ENCODE results near the gene PNN.
"Not testable (repeated sequence)": the region's sequence is repeated elsewhere in the genome, so short reads cannot be mapped to it uniquely, and the experiment has no call there.

PNN gene

DNA sequence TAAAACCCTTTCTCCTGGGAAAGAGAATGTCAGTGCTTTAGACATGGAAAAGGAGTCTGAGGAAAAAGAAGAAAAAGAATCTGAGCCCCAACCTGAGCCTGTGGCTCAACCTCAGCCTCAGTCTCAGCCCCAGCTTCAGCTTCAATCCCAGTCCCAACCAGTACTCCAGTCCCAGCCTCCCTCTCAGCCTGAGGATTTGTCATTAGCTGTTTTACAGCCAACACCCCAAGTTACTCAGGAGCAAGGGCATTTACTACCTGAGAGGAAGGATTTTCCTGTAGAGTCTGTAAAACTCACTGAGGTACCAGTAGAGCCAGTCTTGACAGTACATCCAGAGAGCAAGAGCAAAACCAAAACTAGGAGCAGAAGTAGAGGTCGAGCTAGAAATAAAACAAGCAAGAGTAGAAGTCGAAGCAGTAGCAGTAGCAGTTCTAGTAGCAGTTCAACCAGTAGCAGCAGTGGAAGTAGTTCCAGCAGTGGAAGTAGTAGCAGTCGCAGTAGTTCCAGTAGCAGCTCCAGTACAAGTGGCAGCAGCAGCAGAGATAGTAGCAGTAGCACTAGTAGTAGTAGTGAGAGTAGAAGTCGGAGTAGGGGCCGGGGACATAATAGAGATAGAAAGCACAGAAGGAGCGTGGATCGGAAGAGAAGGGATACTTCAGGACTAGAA lies 6.1 kb downstream of the PNN start:
- no peak for DNase-seq

DNA sequence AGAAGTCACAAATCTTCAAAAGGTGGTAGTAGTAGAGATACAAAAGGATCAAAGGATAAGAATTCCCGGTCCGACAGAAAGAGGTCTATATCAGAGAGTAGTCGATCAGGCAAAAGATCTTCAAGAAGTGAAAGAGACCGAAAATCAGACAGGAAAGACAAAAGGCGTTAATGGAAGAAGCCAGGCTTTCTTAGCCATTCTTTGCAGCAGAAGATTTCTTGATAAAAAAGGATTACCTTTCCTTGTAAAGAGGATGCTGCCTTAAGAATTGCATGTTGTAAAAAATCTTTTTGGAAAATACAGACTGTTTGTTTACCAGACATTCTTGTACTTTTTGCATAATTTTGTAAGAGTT lies 6.6 kb downstream of the PNN start:
- no peak for DNase-seq

DNA sequence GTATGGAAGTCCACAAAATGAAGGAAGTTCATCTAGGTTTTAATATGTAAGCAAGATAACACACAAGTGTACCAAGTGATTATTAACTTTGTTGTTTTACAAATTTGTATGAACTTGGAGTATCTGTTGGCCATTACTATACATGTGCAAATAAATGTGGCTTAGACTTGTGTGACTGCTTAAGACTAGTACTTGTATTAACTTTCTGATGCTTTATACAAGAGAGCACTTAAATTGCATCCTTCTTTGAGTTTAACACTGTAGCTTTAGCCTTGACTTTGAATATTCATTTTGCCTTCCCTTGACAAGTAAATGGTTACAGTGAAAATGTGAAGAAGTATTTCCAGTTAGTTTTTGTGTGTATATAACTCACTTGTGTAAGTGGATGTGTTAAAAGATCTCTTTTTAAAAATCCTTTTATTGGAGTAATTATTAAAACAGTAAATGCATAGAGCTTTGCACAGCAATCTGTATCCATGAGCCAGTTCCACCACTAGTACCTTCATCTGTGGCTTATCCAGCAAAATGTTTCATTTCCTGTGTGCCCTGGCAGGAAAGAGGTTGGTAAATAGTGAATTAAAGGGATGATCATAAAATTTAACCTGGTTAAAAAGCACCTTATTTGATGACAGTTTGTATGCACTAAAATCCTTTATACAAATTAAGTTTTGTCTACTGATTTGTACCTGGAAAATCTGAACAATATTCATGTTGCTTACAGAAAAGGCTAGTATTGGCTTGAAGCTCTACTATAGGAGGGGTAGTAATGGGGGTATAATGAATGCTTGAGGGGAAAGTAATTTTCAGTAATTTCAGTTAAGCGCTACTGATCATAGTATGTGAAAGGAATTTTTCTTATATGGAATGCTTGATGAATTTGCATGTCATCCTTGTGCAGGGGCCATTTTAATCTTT lies 8.0 kb downstream of the PNN start:
- no peak for DNase-seq

DNA sequence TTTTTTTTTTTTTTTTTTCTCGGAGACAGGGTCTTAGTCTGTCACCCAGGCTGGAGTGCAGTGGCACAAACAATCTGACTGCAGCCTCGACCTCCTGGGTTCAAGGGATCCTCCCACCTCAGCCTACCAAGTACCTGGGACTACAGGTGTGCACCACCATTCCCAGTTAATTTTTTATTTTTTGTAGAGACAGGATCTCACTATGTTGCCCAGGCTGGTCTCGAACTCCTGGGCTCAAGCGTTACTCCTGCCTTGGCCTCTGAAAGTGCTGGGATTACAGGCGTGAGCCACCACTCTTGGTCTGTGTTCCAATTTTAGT lies 8.6 kb downstream of the PNN start:
- DNase-seq, result not testable (repeated sequence)

DNA sequence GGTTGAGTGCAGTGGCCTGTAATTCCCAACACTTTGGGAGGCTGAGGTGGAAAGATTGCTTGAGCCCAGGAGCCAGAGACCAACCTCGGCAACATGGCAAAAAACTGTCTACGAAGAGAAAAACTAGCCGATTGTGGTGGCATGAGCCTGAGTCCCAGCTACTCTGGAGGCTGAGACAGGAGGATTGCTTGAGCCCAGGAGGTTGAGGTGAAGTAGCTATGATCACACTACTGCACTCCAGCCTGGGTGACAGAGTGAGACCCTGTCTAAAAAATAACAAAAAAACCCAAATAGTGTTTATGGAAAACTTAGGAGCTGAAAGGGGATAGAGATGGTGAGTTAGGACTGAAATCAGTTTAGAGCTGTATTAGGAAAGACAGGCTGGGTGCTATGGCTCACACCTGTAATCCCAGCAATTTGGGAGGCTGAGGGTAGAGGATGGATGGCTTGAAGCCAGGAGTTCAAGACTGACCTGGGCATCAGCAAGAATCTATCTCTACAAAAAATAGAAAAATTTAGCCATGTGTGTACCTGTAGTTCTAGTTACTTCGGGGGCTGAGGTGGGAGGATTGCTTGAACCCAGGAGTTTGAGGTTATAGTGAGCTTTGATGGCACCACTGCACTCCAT lies 9.7 kb downstream of the PNN start:
- DNase-seq, result no peak

DNA sequence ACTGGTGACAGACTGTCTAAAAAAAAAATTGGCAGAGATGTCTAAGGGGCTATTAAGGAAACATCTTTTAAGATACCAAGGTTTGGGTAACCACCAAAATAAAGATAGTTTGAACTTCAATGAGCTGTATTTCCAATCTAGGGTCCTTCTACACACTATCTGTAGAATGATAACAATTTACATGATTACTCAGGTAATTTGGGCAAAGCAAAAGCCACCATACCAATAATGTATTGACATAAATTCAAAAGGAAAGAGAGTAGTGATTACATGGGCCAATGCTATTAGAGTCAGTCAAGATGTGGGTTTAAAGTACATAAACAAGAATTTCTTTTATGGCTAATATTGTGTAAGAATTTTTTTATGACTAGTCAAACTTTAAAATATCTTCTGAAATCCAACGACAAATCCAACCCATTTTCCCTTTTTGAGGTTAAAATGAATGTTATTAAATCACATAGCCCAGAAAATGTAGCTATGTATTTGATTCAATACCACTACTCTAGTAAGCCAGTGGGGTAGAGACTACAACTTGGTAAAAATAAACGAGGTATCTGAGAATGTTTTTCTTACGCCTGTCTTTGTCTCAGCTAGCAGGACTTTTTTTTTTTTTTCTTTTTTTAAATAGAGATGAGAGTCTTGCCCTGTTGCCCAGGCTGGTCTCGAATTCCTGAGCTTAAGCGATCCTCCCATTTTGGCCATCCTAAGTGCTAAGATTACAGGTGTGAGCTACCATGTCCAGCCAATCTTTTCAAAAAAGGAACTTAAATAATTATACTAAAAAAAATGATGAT lies 10.4 kb downstream of the PNN start:
- DNase-seq, result no peak

DNA sequence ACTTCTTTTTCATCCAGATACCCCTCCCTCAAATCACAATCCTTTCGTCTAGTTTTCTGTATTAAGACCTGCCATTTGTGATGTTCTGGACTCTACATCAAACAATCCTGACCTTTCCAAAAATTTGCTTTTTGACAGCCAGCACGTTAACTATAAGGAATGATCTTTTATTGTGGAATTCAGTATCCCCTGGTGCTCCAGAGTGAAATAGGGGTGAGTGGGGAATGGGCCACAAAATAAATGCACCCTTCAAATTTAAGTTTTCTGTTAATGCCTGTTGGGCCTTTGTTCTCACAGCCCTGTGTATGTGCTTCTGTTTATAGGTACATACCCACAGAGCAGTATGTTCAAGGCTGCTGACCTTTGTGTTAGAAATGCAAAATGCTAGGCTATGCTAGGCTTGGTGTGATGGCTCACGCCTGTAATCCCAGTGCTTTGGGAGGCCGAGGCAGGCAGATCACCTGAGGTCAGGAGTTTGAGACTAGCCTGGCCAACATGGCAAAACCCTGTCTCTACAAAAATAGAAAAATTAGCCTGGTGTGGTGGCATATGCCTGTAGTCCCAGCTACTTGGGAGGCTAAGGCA lies 12.0 kb downstream of the PNN start:
- DNase-seq, result no peak

DNA sequence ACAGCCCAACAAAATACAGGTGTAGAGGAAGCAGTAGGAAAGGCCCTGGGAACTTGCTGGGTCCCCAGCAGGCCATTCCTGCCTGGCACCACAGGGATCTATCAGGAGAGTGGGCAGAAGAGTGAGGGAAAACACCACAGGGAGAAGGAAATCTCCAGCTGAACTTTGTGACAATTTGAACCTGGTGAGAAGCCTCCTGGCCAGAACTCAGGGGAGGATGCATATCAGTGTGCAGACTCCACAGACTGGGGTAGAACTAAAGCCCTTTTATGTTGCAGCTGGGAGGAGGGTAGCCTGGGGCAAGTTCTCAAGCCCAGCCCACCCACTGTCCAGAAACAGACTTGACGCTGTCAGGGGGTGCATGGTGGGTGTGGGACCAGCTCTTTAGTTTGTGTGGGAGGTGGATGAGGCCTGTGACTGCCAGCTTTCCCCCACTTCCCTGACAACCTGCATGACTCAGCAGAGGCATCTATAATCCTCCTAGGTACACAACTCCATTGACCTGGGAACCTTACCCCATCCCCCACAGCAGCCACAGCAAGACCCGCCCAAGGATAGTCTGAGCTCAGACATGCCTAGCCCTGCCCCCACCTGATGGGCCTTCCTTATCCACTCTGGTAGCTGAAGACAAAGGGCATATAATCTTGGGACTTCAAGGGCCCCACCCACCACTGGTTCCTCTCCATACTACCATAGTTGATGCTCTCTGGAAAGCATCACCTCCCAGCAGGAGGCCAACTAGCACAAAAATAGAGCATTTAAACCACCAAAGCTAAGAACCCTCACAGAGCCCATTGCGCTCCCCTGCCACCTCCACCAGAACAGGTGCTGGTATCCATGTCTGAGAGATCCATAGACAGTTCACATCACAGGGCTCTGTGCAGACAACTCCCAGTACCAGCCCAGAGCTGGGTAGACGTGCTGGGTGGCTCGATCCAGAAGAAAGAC lies 28.9 kb downstream of the PNN start:
- DNase-seq, result no peak

DNA sequence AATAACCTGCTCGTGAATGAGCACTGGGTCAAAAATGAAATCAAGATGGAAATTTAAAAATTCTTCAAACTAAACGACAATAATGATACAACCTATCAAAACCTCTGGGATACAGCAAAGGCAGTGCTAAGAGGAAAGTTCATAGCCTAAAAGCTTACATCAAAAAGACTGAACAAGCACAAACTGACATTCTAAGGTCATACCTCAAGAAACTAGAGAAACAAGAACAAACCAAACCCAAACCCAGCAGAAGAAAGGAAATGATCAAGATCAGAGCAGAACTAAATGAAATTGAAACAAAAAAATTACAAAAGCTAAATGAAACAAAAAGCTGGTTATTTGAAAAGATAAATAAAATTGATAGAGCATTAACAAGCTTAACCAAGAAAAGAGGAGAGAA lies 32.4 kb downstream of the PNN start:
- not testable (repeated sequence) for DNase-seq

DNA sequence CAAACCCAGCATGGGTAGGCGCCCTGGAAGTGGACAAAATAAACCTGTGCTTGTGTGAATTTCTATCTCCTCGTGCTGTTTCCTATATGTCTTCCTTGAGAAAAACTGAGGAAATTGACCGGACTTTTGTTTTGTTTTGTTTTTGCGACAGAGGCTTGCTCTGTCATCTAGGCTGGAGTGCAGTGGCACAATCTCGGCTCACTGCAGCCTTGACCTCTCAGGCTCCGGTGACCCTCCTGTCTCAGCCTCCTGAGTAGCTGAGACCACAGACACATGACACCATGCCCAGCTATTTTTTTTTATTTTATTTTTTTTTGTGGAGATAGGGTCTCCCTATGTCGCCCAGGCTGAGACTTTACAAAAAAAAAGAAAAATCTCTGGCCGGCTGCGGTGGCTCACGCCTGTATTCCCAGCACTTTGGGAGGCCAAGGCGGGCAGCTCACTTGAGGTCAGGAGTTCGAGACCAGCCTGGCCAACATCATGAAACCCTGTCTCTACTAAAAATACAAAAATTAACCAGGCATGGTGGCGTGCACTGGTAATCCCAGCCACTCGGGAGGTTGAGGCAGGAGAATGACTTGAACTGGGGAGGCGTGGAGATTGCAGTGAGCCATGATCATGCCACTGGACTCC lies 36.2 kb downstream of the PNN start:
- DNase-seq, result no peak

DNA sequence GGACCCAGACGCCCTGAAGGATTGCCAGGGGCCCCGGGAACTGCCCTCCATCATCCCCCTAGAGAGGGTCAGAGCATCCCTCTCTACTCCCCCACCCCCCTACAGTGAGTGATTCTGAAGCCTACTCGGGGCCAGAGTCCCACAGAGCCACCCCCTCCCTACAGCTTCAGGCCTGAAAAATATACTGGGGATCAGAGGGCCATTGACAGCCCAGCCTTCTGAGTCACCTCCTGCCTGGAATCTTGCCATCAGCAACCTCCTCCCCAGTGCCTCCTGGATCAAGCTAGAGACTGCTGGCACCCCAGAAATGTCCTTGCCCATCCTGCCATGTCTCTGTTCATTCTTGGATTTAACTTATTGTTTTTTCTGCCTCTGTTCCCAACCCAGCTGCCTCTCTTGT lies 37.0 kb downstream of the PNN start:
- DNase-seq, result no peak

DNA sequence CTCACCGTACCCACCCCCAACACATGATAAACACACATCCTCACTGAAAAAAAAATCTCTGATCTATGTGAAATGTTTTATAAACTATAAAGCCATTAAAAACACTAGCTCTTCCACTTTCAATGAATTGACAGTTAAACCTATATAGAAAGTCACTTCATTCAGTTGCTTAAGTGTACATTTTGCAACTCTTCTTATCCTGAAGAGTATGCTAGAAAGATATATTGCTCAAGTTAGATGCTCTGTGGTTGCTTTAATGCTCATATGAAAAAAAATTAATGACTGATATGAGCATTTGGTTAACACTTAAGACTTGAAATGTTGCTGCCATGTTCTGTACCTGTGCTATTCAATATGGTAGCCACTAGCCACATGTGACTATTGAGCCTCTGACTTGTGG lies 37.6 kb downstream of the PNN start:
- no peak for DNase-seq

DNA sequence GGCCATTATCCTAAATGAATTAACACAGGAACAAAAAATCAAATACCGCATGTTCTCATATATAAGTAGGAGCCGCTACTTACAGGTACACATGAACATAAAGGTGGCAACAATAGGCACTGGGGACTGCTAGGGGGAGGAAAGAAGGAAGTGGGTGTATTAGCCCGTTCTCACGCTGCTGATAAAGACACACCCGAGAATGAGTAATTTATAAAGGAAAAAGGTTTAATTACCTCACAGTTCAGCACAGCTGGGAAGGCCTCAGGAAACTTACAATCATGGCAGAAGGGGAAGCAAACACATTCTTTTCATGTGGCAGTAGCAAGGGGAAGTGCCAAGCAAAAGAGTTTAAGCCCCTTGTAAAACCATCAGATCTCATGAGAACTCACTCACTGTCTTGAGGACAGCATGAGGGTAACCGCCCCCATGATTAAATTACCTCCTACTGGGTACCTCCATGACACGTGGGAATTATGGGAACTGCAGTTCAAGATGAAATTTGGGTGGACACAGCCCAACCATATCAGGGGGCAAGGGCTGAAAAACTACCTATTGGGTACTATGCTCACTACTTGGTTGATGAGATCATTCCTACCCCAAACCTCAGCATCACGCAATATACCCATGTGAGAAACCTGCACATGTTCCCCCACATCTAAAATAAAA lies 42.3 kb downstream of the PNN start:
- DNase-seq, result no peak

DNA sequence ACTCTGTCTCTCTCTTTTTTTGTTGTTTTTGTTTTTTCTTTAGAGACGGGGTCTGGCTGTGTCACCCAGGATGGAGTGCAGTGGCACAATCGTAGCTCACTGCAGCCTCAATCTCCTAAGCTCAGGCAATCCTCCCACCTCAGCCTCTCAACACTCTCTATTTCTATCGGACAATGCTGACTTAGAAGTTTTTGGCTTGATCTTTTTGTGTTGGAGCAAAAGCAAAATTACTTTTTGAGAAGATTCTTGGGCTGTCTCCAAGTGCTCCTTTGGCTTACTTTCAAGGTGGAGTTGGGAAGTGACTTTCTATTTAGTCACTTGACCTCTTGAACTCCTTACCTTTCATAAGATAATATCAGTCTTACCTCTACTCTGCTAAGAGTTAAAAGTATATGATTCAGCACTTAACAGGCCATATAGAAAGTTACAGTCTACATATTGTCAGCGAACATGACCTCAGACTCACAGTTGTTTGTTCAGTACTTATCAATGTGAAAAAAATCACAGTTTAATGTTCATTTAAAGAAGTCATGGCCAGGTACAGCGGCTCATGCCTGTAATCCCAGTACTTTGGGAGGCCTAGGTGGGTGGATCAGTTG lies 43.2 kb downstream of the PNN start:
- DNase-seq, result no peak

DNA sequence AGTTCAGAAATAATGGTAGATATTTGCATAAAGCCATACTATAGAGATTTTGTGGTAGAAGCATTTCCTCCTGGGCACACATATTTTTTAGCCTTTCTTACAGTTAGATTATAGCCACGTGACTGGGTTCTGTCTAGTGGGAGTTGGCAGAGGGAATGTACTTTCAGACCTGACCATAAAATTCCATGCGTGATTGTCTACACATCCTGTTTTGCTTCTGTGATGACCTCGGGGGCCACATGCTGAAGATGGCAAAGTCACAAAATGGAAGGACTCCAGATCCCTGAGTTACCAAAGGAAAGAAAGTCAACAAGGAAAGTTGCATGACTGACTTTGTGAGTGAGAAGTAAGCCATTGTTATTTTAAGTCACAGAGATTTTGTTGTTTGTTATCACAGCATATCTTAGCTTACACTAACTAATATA lies 44.0 kb downstream of the PNN start:
- no peak for DNase-seq

DNA sequence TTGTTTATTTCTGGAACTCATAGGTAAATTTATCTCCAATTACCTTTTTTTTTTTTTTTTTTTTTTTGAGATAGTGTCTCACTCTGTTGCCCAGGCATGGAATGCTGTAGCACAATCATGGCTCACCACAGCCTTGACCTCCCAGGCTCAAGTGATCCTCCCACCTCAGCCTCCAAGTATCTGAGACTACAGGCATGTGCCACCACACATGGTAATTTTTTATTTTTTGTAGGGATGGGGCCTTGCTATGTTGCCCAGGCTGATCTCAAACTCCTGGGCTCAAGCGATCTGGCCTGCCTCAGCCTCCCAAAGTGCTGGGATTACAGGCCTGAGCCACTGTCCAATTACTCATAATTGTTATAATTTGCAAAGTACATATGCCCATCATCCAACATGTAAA lies 45.4 kb downstream of the PNN start:
- DNase-seq, result not testable (repeated sequence)

DNA sequence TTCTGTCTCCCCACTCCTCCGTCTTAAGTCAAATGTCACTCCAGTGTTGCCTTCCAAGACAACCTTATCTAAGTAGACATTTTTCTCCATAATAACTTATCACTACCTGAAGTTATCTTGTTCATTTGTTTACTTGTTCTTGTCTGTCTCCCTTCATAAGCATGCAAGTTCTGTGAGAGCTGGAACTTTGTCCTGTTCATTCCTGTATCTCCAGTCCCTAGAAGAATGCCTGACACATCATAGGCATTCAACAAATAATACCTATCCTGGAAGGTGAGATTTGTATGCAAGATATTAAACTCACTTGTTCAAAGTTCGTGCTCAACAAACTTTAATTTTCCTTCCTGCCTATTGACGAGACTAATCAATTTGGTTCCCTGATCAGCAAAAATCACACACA lies 53.0 kb downstream of the PNN start:
- DNase-seq, result no peak

DNA sequence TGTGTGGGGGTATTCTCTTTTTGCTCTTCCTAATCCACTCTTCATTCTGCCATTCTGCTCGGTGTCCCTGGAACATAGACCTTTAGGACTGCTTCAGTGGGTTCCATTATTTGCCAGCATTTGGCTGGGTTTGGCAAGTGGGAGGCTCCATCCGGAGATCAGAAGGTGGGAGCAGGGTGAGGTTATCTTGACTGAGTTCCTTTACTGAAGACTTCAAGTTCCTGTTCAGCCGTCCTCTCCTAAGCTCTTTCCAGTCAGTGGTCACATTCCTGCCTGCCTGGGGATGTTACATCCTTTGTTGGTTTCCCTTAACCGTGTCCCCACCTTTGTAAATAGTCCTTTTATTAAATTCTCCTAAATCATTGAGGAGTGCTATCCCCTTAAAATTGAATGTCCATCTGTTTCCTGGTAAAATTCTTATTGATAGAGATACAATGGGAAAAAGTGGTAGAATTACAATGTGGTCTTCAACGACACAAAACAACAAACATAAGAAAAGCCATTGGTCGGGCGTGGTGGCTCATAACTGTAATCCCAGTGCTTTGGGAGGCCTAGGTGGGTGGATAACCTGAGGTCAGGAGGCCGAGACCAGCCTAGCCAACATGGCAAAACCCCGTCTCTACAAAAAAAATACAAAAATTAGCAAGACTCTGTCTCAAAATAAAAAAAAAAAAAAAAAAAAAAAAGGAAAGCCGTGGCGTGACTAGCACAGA lies 53.6 kb downstream of the PNN start:
- no peak for DNase-seq

DNA sequence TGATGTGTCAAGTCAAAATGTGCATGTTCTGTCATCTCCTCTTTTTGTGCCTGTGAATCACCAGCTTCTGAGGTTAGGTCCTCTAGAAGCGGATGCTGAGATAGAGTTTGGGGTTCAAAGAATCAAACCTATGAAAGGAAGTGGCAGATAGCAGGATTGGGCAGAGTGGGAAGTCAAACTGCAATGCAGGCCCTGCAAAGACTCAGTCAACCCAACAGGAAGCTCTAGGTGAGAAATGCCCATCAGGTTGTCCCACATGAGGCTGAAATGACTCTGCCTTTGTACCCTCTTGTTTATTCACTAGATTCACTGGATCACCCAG lies 54.1 kb downstream of the PNN start:
- peak; percentile 28 for DNase-seq

DNA sequence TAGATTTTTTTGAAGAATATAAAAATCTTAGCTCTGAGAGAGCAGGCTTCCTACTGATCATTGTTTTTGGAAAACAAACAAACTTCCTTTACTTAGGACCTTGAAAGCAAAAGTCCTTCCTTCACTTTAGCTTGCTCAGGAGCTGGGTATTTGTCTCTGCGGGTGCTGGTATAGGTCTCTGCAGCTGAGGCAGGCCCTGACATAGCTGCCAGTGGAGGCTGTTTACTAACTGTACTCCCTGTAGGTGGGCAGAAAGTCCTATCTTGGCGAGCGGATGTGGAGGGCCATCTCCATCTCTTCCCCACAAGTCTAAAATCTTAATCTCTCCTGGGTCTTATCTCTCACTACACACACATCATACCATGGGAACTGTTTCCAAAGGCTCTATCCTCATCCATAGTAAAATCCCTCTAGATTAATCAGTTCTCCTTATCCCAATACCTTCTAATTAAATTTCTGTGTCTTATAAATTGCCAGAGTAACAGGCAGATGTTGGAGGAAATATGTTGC lies 54.6 kb downstream of the PNN start:
- no peak for DNase-seq

Measured in activated T-cell treated with anti-CD3 and anti-CD28 coated beads for 4 hours (primary cell).